Fibroblast of the aortic adventitia (primary cell): ENCODE data around the gene CCM2. TPM values are rescaled to one million over a fixed set of nuclear protein-coding genes. Genes with fewer than 3 reads are reported as not detected.

Experiments used
- DNase-seq: peaks from one replicate; pipeline ENCODE4 v3.0.0-alpha.2; 2010; ENCODE audit warnings: low read depth
- H3K4me3 ChIP-seq: 2 replicates; pipeline ENCODE4 v1.5.1; 2011; ENCODE audit warnings: low read depth, mild to moderate bottlenecking, control low read depth, low read length, moderate library complexity
- total RNA-seq: library from RNA; depleted of rRNA; stranded (reverse); fragments of >200 nt; gene quantifications from 2 replicates; pipeline ENCODE4 v1.2.3, GENCODE V29; 2012; ENCODE audit warnings: low replicate concordance
- TF ChIP-seq, protein P1 (sequence below): IDR thresholded peaks from 2 replicates; pipeline ENCODE4 v1.5.1; 2011; ENCODE audit warnings: mild to moderate bottlenecking, low read length, control low read depth, inconsistent platforms; ENCODE audit not compliant: insufficient read depth

CCM2 gene
- total RNA-seq, 1 donor, result 42.9 TPM

GRCh38 chr7:45102785-45103712 is 103.0 kb downstream of the CCM2 start:
- TF ChIP-seq, protein P1, sequence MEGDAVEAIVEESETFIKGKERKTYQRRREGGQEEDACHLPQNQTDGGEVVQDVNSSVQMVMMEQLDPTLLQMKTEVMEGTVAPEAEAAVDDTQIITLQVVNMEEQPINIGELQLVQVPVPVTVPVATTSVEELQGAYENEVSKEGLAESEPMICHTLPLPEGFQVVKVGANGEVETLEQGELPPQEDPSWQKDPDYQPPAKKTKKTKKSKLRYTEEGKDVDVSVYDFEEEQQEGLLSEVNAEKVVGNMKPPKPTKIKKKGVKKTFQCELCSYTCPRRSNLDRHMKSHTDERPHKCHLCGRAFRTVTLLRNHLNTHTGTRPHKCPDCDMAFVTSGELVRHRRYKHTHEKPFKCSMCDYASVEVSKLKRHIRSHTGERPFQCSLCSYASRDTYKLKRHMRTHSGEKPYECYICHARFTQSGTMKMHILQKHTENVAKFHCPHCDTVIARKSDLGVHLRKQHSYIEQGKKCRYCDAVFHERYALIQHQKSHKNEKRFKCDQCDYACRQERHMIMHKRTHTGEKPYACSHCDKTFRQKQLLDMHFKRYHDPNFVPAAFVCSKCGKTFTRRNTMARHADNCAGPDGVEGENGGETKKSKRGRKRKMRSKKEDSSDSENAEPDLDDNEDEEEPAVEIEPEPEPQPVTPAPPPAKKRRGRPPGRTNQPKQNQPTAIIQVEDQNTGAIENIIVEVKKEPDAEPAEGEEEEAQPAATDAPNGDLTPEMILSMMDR, result no peak
- no peak for DNase-seq
- H3K4me3 ChIP-seq, result no peak overlapping the region

GRCh38 chr7:45103958-45104843 is 104.2 kb downstream of the CCM2 start:
- DNase-seq, result no peak
- H3K4me3 ChIP-seq, result no peak overlapping the region
- TF ChIP-seq, protein P1, result no peak

- no peak for DNase-seq
- TF ChIP-seq, protein P1, result no peak
- no peak overlapping the region for H3K4me3 ChIP-seq
These were observed 105.0 kb downstream of the CCM2 start for GRCh38 chr7:45104844-45105587.

GRCh38 chr7:45105588-45106188 is 105.7 kb downstream of the CCM2 start:
- DNase-seq, result no peak
- TF ChIP-seq, protein P1, result no peak
- H3K4me3 ChIP-seq, result no peak overlapping the region

DNA sequence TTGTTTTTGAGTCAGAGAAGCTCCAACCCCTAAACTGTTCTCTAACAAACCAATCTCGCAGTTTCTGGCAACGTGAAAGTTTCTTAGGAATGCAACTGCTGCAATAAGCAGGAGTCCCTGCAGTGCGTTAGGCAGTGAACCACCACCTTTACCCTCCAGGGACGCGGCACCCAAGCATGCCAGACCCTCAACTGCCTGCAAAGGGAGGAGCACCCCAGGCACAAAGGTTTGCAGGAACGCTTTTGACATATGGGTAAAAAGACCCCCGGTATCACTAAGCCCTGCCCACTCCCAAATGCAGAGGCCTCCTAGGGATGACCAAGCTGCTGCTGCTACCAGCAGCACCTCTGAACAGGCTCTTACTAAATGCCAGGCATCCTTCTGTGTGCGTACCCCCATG is 106.8 kb downstream of the CCM2 start:
- DNase-seq, result no peak
- no peak overlapping the region for H3K4me3 ChIP-seq
- TF ChIP-seq, protein P1, result no peak

DNA sequence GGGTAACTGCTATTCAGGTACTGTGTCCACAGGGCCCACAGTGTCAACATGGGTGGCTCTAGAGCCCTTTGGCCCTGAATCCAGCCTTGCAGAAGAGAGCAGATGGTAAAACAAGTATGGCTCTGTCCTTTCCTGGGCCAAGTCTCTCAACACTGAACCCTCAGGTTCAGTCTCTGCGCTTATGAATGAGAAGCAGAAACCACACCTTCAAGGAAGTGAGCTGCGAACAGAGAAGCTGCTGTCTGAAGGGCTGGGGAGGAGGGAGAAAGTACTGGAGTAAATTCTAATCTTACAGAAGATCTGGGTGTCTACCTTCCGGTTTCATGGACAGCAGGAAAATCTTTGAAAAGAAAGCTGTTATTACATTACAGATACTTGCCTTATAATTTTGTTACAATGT is 107.4 kb downstream of the CCM2 start:
- TF ChIP-seq, protein P1, result no peak
- no peak overlapping the region for H3K4me3 ChIP-seq
- DNase-seq, result no peak
